Fibroblast of peridontal ligament (primary cell): ENCODE results near the gene IL31.

Experiments
- DNase-seq: peaks from one replicate; pipeline ENCODE4 v3.0.0-alpha.2; 2010; ENCODE audit errors: extremely low read depth

Gene IL31

DNA sequence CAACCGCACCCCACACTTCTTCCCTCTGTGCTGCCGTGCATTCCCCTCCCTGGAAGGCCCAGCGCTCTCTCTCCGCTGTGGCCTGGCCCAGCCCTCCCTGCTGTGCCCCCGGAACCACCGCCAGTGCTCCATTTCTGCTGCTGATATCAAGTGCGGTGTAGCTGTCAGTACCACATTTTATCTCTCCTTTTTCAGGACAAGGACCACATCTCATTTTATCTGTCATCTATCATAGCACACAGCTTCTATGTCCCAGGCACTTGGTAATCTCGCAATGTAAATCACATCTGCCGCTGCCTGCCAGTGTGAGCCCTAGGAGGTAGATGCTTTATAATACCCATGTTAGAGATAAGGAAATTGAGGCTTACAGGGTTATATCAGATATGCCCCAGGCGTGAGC, 18.3 kb downstream of the IL31 start:
- DNase-seq = no peak

- no peak for DNase-seq
Observed at GRCh38 chr12:122152754-122153153, 21.3 kb downstream of the IL31 start.

DNA sequence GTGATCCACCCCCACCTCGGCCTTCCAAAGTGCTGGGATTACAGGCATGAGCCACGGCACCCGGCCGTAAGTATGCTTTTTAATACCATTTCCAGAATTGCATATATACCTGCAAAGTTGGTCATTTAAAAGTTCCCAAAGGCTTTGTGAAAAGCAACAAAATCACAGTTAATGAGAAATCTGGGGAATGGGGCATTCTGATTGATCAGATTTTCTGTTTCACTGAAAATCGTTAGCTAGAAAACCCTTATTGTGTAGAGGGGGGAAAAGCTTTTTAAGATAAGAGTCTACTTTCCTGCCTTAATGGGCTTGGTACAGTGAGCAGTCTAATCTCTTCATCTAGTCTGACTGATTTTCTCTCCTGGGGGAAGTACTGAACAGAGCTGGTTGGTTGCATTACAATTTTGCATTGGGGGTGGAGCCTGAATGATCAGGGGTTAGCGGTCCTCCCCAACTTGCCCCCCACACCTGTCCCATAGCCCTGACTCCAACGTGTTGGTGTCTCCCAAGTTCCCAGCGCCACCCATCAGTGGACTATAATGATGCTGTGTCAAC, 23.8 kb downstream of the IL31 start:
- no peak for DNase-seq

- peak; percentile 54 for DNase-seq
Observed at GRCh38 chr12:122148657-122149056, 25.4 kb downstream of the IL31 start.

DNA sequence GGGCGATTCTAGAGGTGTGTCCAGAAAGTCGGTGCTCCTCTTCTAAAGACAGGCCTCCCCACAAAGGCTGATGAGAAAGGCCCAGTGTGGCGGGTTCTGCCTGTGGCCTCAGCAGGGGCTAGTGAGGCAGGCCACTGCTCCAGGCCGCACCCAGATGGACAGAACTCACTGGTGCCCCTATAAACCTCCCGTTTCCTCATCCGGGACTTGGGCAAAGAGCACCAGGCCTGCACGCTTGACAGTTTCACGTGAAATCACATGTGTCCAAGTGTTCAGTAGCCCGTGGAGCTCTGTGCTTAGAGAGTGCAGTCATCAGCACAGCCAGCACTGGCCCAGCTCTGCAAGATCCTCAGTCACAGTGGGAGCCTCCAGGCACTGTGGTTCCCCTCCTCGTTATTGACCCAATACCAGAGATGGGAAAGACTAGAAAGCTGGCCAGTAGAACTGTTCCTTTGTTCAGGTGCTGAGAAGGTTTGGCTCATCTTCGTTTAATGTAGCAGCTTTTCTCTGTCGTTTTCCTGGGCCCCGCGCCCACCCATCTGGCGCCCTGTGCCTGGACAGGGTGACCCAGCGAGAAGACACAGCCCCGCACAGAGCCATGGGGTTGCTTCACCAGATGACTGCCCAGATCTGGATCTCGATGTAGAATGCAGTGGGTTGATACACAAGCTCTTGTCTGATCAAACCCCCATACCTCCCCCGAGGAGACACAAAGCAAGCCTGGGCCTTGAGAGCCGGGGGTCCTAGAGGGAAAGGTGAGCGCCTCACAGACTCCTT, 26.3 kb downstream of the IL31 start:
- DNase-seq = no peak

- no peak for DNase-seq
Observed at GRCh38 chr12:122145505-122146330, 28.3 kb downstream of the IL31 start.

DNA sequence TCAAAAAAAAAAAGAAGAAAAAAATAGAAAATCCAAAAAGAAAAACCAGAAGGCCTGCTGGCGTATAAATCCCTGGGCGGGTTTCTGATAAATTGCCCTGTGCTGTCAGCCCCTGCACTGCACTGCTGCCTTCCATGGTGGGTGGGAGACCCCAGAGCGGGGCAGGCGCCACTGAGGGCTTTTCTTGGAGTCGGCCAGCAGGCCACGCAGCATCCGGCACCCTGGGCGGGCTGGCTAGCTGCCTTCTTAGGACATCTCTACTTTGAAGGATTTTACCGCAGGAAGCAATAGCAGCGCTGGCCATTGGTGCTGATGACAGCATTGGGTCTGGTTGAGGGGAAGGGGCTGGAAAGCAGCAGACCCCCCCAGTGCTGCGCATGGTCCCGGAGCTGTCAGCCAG, 29.1 kb downstream of the IL31 start:
- DNase-seq = no peak

- DNase-seq = no peak
Observed at GRCh38 chr12:122142857-122143256, 31.2 kb downstream of the IL31 start.

GRCh38 chr12:122141911-122142725, 31.9 kb downstream of the IL31 start:
- no peak for DNase-seq

DNA sequence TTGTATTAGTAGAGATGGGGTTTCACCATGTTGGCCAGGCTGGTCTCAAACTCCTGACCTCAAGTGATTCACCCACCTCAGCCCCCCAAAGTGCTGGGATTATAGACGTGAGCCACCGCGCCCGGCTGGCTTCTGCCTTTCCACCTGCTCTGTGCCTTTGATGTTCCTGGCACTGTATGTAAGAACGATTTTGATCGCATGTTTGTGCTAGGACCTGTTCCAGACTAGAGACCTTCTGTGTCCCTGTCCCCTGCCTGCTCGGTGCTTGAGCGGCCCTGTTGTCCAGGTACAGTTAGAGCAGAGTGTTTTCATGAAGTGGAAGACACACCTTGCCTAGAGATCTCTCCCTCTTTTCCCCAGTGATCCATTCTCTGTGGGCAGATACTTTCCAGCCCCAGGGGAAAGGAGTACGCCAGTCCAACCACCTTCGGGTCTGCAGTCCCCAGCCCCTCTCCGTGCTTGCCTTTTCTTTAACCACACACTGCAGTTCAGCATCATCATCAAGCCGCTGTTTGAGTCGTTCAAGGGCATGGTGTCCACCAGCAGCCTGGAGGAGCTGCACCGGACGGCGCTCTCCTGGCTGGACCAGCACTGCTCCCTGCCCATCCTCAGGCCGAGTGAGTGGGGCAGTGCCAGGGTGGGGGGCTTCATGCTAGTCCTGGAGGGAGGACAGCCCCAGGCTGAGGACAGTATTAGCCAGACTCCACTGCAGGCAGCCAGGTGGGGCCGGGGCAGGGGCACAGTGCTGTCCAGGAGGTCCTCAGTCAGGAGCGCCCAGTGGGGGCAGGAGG, 33.4 kb downstream of the IL31 start:
- DNase-seq = no peak

DNA sequence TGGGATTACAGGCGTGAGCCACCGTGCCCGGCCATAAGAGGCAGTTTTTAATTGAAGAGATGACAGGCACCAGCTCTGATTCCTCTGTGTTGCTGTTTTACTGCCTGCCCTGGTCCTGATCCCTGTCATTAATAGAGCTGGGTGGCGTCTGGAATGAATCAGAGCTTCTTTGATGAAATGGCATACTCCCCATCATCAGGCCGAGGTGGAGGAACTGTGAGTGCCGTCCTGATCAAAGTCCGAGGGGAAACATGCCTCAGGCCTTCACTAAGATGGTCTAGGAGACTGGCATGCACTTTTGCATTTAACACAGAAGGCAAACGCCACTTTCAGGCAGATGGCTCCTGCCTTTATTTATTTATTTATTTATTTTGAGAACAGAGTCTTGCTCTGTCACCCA, 34.1 kb downstream of the IL31 start:
- DNase-seq = no peak

- DNase-seq = no peak
Observed at GRCh38 chr12:122139266-122139665, 34.8 kb downstream of the IL31 start.

GRCh38 chr12:122138616-122139015, 35.4 kb downstream of the IL31 start:
- no peak for DNase-seq

DNA sequence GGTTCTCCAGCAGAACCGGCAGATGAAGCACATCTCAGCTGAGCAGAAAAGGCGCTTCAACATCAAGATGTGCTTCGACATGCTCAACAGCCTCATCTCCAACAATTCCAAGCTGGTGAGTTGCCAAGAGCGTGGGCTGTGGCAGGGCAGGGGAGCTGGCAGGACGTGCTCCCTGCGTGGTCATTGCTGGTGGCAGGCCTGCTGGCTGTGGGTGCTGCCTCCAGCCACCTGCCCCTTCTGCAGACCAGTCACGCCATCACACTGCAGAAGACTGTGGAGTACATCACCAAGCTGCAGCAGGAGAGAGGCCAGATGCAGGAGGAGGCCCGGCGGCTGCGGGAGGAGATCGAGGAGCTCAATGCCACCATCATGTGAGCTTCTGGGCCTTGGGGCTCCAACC, 35.8 kb downstream of the IL31 start:
- no peak for DNase-seq

GRCh38 chr12:122137681-122138080, 36.3 kb downstream of the IL31 start:
- DNase-seq = no peak

GRCh38 chr12:122137229-122137628, 36.8 kb downstream of the IL31 start:
- no peak for DNase-seq

DNA sequence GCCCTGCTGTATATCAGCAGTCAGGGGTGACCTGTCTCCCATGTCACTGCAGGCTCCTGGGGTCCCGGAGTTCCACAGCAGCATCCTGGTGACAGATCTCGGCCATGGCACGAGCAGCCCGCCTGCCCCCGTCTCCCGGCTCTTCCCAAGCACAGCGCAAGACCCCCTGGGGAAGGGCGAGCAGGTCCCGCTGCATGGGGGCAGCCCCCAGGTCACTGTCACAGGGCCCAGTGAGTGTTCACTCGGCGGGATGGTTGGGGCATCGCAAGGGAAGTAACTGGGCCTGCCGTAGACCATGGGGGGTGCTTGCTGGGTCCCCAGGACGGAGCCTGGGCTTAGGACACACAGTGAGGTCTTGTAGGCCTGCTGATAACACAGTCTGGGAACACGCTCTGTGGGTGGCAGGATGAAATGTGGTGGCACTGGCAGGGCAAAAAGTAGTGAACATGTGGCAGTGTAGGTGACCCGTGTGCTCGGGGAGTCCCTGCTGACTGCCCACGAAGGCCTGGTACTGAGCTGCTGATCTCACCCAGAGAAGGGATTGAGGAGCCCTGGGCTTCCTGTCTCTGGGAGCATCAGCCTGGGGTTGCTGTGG, 38.5 kb downstream of the IL31 start:
- no peak for DNase-seq

GRCh38 chr12:122133192-122133950, 40.6 kb downstream of the IL31 start:
- DNase-seq = no peak

DNA sequence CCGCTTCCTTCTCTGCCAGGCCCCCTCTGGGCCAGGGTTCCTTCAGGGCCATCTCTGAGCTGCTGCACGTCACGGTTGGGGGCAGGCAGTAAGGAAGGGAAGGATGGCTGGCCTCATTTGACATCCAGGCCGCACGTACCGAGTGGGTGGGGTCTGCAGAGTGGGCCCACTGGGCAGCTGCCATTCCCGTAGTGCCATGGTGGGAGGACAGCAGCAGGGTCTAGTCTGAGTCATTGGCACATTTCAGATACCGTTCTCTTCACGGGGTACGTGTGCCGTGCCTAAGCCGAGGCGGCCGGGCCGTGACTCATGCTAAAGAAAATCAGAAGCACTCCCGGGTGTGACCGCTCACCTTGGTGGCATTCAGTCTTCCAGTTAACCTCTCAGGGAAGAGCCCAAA, 43.9 kb downstream of the IL31 start:
- no peak for DNase-seq

GRCh38 chr12:122129131-122129530, 44.9 kb downstream of the IL31 start:
- DNase-seq = no peak
